Measurements from ENCODE around the gene OR13C8.

- TF ChIP-seq EP300 (IDR thresholded peaks at IDR 0.05; ENCODE audit: borderline replicate concordance) (no peak), FOXM1 (IDR thresholded peaks at IDR 0.05; ENCODE audit: borderline replicate concordance, low read depth) (no peak), CEBPB (IDR thresholded peaks at IDR 0.05) (no peak), NFIC (IDR thresholded peaks at IDR 0.05) (no peak), CREB1 (IDR thresholded peaks at IDR 0.05; ENCODE audit: low read depth) (no peak), USF1 (IDR thresholded peaks at IDR 0.05) (no peak), YY1 (IDR thresholded peaks at IDR 0.05; ENCODE audit: low read depth) (no peak), EGR1 (IDR thresholded peaks at IDR 0.05) (no peak), REST (IDR thresholded peaks at IDR 0.05; ENCODE audit: low read depth) (no peak)
- TF ChIP-seq, protein P1, sequence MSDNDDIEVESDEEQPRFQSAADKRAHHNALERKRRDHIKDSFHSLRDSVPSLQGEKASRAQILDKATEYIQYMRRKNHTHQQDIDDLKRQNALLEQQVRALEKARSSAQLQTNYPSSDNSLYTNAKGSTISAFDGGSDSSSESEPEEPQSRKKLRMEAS (IDR thresholded peaks at IDR 0.05), result no peak
Measured at GRCh38 chr9:104589626-104590025, 20.7 kb downstream of the OR13C8 start.

Data from Ishikawa (cell line).